Activated T-cell treated with anti-CD3 and anti-CD28 coated beads for 1 hour (primary cell): ENCODE results near the gene ADAMTS14.

Experiments
- DNase-seq: peaks from one replicate; pipeline ENCODE4 v3.0.0-alpha.2; 2020; ENCODE audit warnings: low read depth

ADAMTS14 gene

GRCh38 chr10:70695241-70696030, 23.1 kb downstream of the ADAMTS14 start:
- DNase-seq: no peak

- DNase-seq: no peak
Measured at GRCh38 chr10:70698211-70698610, 25.9 kb downstream of the ADAMTS14 start.

DNA sequence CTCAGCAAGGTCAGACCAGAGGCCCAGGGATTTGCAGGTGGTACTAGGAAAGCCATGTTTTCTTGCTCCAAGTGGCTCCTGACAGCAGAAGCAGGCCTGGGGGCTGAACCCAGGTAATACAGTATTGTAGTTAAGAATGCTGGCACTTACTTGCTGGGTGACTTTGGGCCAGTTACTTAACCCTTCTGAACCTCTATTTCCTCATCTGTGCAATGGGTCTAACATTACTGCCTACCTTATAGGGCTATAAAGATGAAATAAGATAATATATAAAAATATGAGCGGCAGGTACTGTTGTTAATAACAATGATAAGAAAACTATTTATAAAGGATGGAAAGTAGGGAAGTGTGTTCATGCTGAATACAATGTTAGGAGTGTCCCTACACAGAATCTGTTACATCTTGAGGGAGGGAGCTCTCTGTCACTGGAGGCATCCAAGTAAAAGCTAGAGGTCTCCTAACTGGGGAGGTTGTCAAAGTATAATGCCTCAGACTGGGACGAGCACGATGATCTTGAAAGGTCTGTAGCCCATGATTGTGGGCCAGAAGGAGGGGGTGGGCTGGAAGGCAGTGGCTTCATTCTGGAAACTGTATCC, 26.9 kb downstream of the ADAMTS14 start:
- no peak for DNase-seq

- no peak for DNase-seq
Measured at GRCh38 chr10:70699659-70700174, 27.4 kb downstream of the ADAMTS14 start.

DNA sequence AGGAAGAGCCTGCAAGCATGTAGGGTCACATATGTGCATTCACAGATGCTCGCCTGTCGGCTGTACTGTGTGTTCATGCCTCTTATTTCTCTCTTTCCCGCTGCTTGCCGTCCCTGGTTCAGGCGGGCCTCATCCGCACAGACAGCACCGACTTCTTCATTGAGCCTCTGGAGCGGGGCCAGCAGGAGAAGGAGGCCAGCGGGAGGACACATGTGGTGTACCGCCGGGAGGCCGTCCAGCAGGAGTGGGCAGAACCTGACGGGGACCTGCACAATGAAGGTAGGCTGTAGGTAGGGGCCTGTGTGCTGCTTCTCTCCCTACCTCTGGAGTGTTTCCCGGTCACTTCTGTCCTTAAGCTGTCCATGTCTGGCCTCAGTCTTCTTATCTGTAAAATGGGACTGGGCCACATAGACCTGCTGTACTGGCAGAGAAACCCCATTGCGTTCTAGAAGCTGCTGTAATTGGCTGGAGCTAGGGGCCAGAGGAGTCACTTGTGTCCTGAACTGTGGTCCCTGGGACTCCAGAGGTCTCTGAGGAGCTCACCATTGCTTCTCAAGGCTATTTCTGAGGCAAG, 30.0 kb downstream of the ADAMTS14 start:
- no peak for DNase-seq

DNA sequence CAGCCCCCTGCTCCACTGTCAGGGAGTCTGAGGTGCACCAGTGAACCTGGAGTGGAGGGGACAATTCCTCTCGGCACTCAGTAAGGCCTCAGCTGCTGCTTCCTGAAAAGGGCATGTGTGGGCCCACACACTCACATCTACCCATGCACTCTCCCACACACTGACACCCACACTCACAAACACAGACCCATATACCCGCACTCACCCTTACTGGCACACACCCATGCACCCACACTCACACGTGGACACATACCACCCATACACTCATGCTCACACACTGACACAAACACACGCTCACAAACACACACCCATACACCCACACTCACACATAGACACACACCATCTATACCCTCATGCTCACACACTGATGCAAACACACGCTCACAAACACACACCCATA, 31.9 kb downstream of the ADAMTS14 start:
- DNase-seq: no peak

- DNase-seq: no peak
Measured at GRCh38 chr10:70705121-70705861, 33.0 kb downstream of the ADAMTS14 start.

- DNase-seq: no peak
Measured at GRCh38 chr10:70711177-70711576, 38.9 kb downstream of the ADAMTS14 start.

DNA sequence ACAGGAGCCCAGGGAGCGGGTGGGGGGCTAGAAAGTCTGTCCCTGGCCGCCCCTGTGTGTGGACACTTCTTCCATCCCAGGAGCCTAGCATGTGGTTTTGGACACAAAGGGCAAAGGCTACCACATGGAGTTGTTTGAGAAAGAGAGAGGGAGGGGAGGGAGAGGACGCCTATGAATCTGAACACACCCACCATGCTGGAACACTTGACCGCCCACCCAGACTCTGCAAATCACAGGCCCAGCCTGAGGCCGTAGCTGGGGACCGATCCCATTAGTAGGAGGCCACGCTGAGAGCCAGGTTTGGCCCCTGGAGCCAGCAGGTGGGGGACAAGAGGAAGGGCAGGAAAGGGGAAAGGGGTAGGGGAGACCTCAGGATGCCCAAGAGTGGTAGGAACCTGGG, 39.6 kb downstream of the ADAMTS14 start:
- DNase-seq: no peak

DNA sequence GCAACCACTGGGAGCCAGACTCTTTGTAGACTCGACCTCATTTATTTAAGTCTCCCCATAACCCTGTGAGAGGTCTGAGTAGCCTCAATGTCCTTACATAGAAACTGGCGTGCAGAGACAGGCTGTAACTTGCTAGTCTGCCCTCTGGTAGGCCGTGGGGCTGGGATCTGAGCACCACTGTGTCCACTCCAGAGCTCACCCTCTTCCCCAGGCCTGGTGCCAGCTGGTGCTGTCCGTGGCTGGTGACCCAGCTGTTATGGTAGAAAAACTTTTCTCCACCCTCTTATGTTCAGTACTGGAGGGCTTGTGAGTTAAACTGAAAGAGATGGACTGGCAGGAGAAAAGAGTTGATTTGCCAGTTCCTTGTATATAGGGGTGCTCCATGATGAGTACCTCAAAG, 41.9 kb downstream of the ADAMTS14 start:
- no peak for DNase-seq

DNA sequence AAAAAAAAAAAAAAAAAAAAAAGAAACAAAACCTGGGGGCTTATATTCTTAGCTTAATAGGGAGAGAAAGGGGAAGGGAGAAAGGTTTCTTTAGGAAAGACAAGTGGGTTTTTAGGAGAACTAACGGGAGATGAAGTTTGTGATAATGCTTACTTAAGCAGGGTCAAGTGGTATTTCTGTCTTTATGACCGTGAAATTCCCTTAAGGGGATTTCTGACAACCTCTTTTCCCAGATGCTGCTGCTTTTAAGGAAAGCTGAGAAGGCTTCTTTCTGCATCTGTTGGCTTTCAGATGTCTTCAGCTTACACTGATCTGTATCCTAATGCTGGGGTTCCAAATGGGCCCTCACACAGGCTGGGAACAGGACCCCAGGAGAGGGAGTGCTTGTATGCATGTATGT, 42.6 kb downstream of the ADAMTS14 start:
- DNase-seq: no peak

DNA sequence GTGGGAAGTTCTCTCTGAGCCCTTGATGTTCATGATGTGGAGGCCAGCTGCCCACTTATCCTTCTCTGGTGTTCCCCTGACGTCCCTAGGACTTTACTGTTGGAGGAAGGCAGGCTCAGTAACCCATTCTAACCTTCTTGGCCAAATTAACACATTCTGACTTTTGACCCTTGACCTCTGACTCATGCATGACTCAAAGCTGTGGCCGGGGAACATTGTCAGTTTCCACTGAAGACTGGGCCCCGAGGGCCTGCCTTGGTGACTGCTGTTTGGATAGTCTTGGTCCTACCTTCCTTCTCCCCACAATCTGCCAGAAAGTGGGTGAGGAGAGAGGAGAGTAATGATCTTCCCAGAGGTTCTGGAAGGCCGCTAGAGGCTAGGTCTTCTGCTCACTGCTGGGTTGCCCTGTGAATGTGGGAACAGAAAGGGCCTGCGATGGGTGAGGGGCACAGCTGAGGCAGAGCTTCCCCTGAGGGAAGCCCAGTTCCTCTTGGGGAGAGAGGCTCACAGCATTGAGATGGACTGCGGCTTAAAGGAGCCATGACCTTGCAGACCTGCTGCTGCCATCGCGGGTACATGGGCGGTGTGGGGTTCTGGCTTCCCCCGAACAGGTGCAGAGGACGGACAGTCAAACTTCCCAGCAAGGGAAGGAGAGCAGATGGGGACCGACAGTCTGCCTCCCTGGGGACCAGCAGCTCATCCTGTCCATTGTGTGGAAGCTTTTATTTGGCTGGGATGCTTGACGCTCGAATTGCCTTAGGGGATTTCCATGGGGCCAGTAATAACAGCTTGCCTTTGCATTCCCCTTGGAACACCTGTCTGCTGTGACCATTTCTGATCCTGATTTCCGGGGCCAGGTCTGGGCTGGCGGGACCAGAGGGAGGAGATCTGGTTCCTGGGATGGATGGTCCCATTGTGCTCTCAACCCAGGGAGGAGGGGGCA, 43.8 kb downstream of the ADAMTS14 start:
- DNase-seq: no peak

GRCh38 chr10:70722820-70723424, 50.6 kb downstream of the ADAMTS14 start:
- DNase-seq: no peak

- DNase-seq: no peak
Measured at GRCh38 chr10:70723771-70724170, 51.5 kb downstream of the ADAMTS14 start.

DNA sequence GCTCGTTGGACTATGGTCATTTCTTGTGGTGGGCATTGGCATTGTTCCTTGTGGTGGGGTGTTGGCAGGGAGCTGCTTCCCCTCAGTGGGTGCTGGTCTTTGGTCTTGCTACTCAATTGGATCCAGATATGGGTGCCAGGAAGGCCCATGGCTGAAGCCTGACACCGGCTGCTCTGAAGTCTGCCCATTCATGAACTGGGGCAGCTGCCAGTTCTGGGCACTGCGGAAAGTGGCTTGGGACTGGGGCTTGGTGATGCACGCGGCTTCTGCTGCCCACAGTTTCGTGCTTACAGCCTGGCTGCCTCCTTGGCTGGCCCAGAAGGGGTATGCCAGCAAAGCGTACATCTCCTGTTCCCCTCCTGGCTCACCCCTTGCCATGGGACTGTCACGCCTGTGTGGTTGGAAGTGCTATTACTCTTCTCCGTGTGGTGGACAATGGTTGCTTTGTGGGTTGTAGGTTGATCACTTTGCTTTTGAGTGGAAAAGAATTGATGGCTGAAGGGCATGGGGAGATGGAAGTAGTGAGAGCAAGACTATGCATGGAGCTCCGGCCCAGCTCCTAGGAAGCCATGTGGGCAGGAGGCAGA, 54.7 kb downstream of the ADAMTS14 start:
- DNase-seq: no peak

DNA sequence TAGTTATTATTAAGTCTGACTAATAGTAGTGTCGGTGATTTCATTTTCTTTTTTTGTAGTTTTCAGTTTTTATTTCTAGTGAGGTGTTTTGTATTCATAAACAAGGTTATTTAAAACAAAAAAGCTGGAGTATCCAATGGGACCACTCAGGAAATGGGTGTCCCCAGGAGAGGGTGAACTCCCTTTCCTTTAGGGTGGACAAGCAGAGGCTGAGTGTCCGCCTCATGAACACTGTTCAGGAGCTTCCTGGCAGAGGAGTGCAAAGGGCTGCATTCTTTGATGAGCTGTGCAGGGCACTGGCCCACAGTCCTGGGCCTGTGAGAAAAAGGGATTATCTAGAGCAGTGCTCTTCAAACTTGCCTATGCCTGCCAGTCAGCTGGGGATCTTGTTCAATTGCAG, 56.0 kb downstream of the ADAMTS14 start:
- no peak for DNase-seq

- DNase-seq: no peak
Measured at GRCh38 chr10:70729763-70730357, 57.6 kb downstream of the ADAMTS14 start.

GRCh38 chr10:70730955-70731354, 58.6 kb downstream of the ADAMTS14 start:
- DNase-seq: no peak

DNA sequence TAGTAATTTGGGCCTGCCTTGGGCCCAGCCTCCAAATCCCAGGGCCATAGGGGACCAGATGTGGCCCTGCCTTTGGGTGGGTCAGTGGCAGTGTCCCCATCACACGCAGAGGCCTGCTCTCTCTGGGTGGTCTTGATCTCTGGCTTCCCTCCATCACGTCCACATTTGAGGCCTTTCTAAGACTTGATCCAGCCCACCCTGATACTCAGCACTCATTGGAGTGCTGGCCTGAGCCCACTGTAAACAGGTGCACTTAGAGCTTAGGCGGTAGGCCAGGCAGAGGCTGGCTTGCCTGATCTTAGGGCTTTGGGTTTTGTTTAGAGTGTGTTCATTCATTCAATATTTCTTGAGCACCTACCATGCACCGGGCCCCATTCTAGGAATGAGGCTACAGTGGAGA, 60.3 kb downstream of the ADAMTS14 start:
- DNase-seq: no peak

GRCh38 chr10:70733051-70733450, 60.7 kb downstream of the ADAMTS14 start:
- no peak for DNase-seq
